Measurements from ENCODE around the gene PTGER1.

Gene PTGER1

GRCh38 chr19:14502334-14503092 lies 27.4 kb upstream of the PTGER1 start:
- DNase-seq (ENCODE audit: low read depth in 2 of 2) = no peak

- DNase-seq (ENCODE audit: low read depth in 2 of 2) = no peak
Observed at GRCh38 chr19:14497228-14497921, 22.2 kb upstream of the PTGER1 start.

GRCh38 chr19:14496834-14497227 lies 21.7 kb upstream of the PTGER1 start:
- DNase-seq (ENCODE audit: low read depth in 2 of 2) = no peak

- peak; percentile 64 to 77 for DNase-seq (ENCODE audit: low read depth in 2 of 2)
Observed at GRCh38 chr19:14496029-14496833, 21.1 kb upstream of the PTGER1 start, which contains the start of gene GIPC1. Gene GIPC1 (minus strand): TSS chr19:14496127. CDS start chr19:14482976, 13,151 bp downstream.

GRCh38 chr19:14495672-14496028 lies 20.5 kb upstream of the PTGER1 start:
- no peak for DNase-seq (ENCODE audit: low read depth in 2 of 2)

- no peak for DNase-seq (ENCODE audit: low read depth in 2 of 2)
Observed at GRCh38 chr19:14494910-14495671, 19.9 kb upstream of the PTGER1 start.

- no peak for DNase-seq (ENCODE audit: low read depth in 2 of 2)
Observed at GRCh38 chr19:14494411-14494810, 19.3 kb upstream of the PTGER1 start.

GRCh38 chr19:14492756-14493337 lies 17.7 kb upstream of the PTGER1 start:
- DNase-seq (ENCODE audit: low read depth in 2 of 2) = no peak

- DNase-seq (ENCODE audit: low read depth in 2 of 2) = no peak
Observed at GRCh38 chr19:14487370-14488125, 12.4 kb upstream of the PTGER1 start.

GRCh38 chr19:14482172-14482941 lies 7.2 kb upstream of the PTGER1 start:
- no peak for DNase-seq (ENCODE audit: low read depth in 2 of 2)

GRCh38 chr19:14480700-14481079 lies 5.5 kb upstream of the PTGER1 start:
- no peak for DNase-seq (ENCODE audit: low read depth in 2 of 2)

GRCh38 chr19:14479975-14480699 lies 5.0 kb upstream of the PTGER1 start:
- DNase-seq (ENCODE audit: low read depth in 2 of 2) = peak; percentile 42 to 54

- no peak for DNase-seq (ENCODE audit: low read depth in 2 of 2)
Observed at GRCh38 chr19:14479309-14479974, 4.3 kb upstream of the PTGER1 start.

- DNase-seq (ENCODE audit: low read depth in 2 of 2) = no peak
Observed at GRCh38 chr19:14478113-14478545, 3.0 kb upstream of the PTGER1 start.

GRCh38 chr19:14477418-14478112 lies 2.4 kb upstream of the PTGER1 start:
- no peak for DNase-seq (ENCODE audit: low read depth in 2 of 2)

- DNase-seq (ENCODE audit: low read depth in 2 of 2) = peak in 1 of 2 donors; percentile 27
Observed at GRCh38 chr19:14476673-14477401, 1.7 kb upstream of the PTGER1 start.

GRCh38 chr19:14476327-14476672 lies 1.1 kb upstream of the PTGER1 start:
- DNase-seq (ENCODE audit: low read depth in 2 of 2) = no peak

All from stimulated activated CD8-positive, alpha-beta memory T cell treated with anti-CD3 and anti-CD28 coated beads, Interleukin-15, amount 100 ng/mL, for 48 hours (primary cell).